GM19324 (cell line): ENCODE data around the gene NEURL2.
"Not testable (repeated sequence)": the region's sequence is repeated elsewhere in the genome, so short reads cannot be mapped to it uniquely, and the experiment has no call there.

Experiments used
- ATAC-seq: cut with Tn5 transposase; IDR thresholded peaks from one replicate; pipeline ENCODE4 v1.9.1; 2021; ENCODE audit warnings: mild to moderate bottlenecking, moderate library complexity; ENCODE audit not compliant: unreplicated experiment, low FRiP score

The NEURL2 gene

GRCh38 chr20:45890985-45891983 is at the start of gene NEURL2, which contains the start of gene CTSA:
Gene NEURL2, minus strand, starts transcription at chr20:45891208. Its CDS starts 217 bp downstream, at chr20:45890991.
Gene CTSA, plus strand, starts transcription at chr20:45891335. Its CDS starts 234 bp downstream, at chr20:45891569.
- peak; percentile 84 for ATAC-seq

GRCh38 chr20:45940469-45940868 is 49.5 kb upstream of the NEURL2 start:
- ATAC-seq: no peak

GRCh38 chr20:45940053-45940452 is 49.0 kb upstream of the NEURL2 start:
- no peak for ATAC-seq

GRCh38 chr20:45938727-45939438 is 47.9 kb upstream of the NEURL2 start:
- ATAC-seq: no peak

GRCh38 chr20:45937765-45938164 is 46.8 kb upstream of the NEURL2 start:
- ATAC-seq: no peak

- ATAC-seq: peak; percentile 18
Observed at GRCh38 chr20:45935416-45936046, 44.5 kb upstream of the NEURL2 start.

- ATAC-seq: peak; percentile 85
Observed at GRCh38 chr20:45934586-45935415, 43.8 kb upstream of the NEURL2 start, which contains the start of gene PCIF1. Gene PCIF1, plus strand, starts transcription at chr20:45934683. Its CDS starts 4,317 bp downstream, at chr20:45939000.

- ATAC-seq: peak; percentile 18
Observed at GRCh38 chr20:45934046-45934585, 43.1 kb upstream of the NEURL2 start.

- no peak for ATAC-seq
Observed at GRCh38 chr20:45933266-45934045, 42.4 kb upstream of the NEURL2 start.

- not testable (repeated sequence) for ATAC-seq
Observed at GRCh38 chr20:45931680-45932079, 40.7 kb upstream of the NEURL2 start.

GRCh38 chr20:45927071-45927878 is 36.3 kb upstream of the NEURL2 start:
- no peak for ATAC-seq

- no peak for ATAC-seq
Observed at GRCh38 chr20:45926731-45927070, 35.7 kb upstream of the NEURL2 start.

- ATAC-seq: no peak
Observed at GRCh38 chr20:45925821-45926506, 35.0 kb upstream of the NEURL2 start.

- no peak for ATAC-seq
Observed at GRCh38 chr20:45924391-45925261, 33.6 kb upstream of the NEURL2 start.

GRCh38 chr20:45921337-45922189 is 30.6 kb upstream of the NEURL2 start:
- no peak for ATAC-seq
